22Rv1 (cell line): ENCODE measurements around the gene GALNTL6.

Source experiments
- H3K27ac ChIP-seq: fragments of 450-650 bp; 2 replicates; pipeline ENCODE4 v1.5.1; 2017
- CTCF ChIP-seq: fragments of 450-650 bp; IDR thresholded peaks from 2 replicates; pipeline ENCODE4 v1.5.1; 2017; ENCODE audit warnings: mild to moderate bottlenecking
- ZFX ChIP-seq: fragments of 450-650 bp; IDR thresholded peaks from 2 replicates; pipeline ENCODE4 v1.6.1; 2017; ENCODE audit warnings: antibody characterized with exemption, borderline replicate concordance

Gene GALNTL6

GRCh38 chr4:171846893-171847292 lies 33.7 kb downstream of the GALNTL6 start:
- H3K27ac ChIP-seq, result no peak overlapping the region
- TF ChIP-seq CTCF (no peak), ZFX (no peak)

- TF ChIP-seq CTCF, result no peak
- TF ChIP-seq ZFX, result no peak
- no peak overlapping the region for H3K27ac ChIP-seq
Measured at GRCh38 chr4:171847751-171848150, 34.5 kb downstream of the GALNTL6 start.

- H3K27ac ChIP-seq, result no peak overlapping the region
- no peak for TF ChIP-seq ZFX
- no peak for TF ChIP-seq CTCF
Measured at GRCh38 chr4:171849686-171850222, 36.5 kb downstream of the GALNTL6 start.

- TF ChIP-seq ZFX (no peak), CTCF (no peak)
- H3K27ac ChIP-seq, result no peak overlapping the region
Measured at GRCh38 chr4:171851295-171851694, 38.1 kb downstream of the GALNTL6 start.

GRCh38 chr4:171857302-171858012 lies 44.3 kb downstream of the GALNTL6 start:
- TF ChIP-seq ZFX (no peak), CTCF (no peak)
- no peak overlapping the region for H3K27ac ChIP-seq

GRCh38 chr4:171875291-171875690 lies 62.1 kb downstream of the GALNTL6 start:
- no peak overlapping the region for H3K27ac ChIP-seq
- TF ChIP-seq ZFX (no peak), CTCF (no peak)

- TF ChIP-seq ZFX, result no peak
- no peak for TF ChIP-seq CTCF
- H3K27ac ChIP-seq, result no peak overlapping the region
Measured at GRCh38 chr4:171876636-171877035, 63.4 kb downstream of the GALNTL6 start.
